NOMO-1 (cell line): Measurements from ENCODE around the gene STPG1.
"Not testable (repeated sequence)": the region's sequence is repeated elsewhere in the genome, so short reads cannot be mapped to it uniquely, and the experiment has no call there.

ENCODE experiments used
- DNase-seq, 2 experiments: peaks; one replicate each; lab custom pipeline; 2025; ENCODE audit not compliant: unreplicated experiment in 2 of 2; lab: John Stamatoyannopoulos, UW

STPG1 gene, protein sequence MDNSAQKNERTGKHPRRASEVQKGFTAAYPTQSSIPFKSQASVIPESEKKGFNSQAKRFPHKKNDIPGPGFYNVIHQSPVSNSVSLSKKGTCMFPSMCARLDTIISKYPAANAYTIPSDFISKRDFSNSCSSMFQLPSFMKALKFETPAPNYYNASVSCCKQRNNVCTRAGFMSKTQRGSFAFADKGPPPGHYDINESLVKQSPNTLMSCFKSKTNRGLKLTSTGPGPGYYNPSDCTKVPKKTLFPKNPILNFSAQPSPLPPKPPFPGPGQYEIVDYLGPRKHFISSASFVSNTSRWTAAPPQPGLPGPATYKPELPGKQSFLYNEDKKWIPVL

DNA sequence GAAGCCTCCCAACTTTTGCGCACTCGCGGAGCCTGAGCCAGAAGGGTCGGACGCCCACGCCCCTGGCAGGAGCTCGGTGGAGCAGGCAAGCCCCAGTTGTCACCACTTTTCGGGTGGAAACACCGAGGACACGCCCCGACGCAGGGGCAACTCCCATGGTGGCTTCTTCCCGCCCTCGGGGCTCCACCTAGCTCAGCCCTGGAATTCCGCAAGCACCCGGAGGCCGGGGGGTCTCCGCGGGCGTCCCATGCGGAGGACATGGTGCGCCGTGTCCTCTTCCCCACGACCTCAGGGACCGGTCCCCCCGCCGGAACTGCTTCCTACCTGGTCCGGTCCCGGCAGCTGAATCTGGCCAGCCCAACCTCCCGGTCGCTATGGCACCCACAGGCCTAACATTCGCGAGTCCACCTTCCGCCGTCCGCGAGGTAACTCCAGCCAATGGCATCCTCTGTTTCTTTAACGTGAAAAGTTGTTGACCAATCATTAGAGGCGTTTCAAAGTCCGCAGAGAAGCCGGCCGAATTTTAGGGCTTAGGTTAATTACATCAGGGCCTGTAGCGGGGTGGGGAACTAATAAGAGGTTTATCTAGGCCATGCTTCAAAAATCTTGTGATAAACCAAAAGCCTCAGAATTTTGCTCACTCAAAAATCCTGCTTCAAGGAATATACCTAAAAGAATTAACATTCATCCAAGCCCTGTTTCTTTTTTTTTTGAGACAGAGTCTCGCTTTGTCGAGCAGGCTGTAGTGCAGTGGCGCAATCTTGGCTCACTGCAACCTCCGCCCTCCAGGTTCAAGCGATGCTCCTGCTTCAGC is at the start of gene STPG1:
Gene STPG1 (minus strand): TSS at position 433 of the 814 bp plus-strand sequence. CDS start 12,394 bp downstream, outside the sequence.
- peak; percentile 85 to 91 for DNase-seq

- not testable (repeated sequence) for DNase-seq
Measured at GRCh38 chr1:24462128-24462527, 48.5 kb upstream of the STPG1 start.

- DNase-seq, result no peak
Measured at GRCh38 chr1:24459551-24460266, 46.1 kb upstream of the STPG1 start.

- no peak for DNase-seq
Measured at GRCh38 chr1:24457866-24458265, 44.3 kb upstream of the STPG1 start.

DNA sequence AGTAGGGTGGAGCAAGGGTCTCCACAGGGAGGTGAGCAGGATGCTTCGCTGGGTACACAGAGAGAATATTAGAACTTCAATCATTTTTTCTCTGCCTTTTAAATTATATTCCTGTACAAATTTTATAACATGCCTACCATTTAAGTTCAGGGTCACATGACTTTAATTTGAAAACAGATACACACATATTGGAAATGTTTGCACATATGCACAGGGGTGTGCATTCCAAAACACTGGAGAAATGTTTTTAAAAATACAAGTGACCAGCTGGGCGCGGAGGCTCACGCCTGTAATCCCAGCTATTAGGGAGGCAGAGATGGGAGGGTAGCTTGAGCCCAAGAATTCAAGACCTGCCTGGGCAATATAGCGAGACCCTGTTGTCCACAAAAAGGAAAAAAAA is 41.7 kb upstream of the STPG1 start:
- DNase-seq, result no peak

- DNase-seq, result peak; percentile 29 to 51
Measured at GRCh38 chr1:24454673-24455072, 41.1 kb upstream of the STPG1 start.

GRCh38 chr1:24452922-24453485 is 39.4 kb upstream of the STPG1 start:
- DNase-seq, result no peak

DNA sequence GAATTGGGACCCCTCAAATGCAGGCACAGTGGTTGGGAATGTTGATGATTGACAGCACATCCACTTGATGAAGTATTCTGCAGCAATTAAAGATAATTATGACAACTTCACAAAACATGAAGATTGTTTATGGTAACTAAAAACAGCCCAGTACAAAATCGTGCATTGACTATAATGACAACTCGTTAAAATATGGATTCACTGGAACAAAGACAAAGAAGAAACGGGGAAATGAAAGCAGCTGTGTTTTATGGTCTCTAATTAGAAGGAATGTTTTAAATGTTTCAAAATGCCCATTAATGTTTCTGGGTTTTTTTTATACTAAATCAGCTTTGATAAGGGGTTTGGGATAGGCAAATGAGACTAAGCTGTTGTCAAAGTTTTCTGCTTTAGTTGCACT is 38.2 kb upstream of the STPG1 start:
- DNase-seq, result peak in 1 of 2 experiments; percentile 47

DNA sequence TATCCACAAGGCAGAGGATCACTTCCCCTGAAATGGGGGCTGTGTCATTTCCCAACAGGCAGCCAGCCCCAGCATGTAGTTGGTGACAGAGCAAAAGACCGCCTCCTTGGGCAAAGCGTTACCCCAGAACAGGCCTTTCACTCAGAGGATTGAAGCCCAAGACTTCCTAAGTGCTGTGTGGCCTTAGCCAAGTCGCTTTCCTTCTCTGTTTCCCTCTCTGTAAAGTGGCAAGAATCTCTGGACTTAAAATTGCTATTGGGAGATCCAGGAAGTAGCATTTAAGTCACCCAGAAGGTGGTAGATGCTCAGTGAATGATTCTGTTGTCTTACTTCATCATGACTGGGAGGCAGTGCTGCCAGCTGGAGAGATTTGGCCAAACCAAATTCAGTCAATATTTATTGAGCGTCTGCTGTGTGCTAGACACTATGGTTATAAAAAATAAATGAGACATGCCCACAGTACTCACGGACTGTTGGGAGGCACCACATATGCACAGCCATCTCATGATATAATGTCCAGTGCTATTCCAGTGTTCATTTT is 37.3 kb upstream of the STPG1 start:
- DNase-seq, result no peak

GRCh38 chr1:24450316-24450715 is 36.7 kb upstream of the STPG1 start:
- DNase-seq, result no peak

GRCh38 chr1:24446446-24446845 is 32.9 kb upstream of the STPG1 start:
- DNase-seq, result not testable (repeated sequence)

DNA sequence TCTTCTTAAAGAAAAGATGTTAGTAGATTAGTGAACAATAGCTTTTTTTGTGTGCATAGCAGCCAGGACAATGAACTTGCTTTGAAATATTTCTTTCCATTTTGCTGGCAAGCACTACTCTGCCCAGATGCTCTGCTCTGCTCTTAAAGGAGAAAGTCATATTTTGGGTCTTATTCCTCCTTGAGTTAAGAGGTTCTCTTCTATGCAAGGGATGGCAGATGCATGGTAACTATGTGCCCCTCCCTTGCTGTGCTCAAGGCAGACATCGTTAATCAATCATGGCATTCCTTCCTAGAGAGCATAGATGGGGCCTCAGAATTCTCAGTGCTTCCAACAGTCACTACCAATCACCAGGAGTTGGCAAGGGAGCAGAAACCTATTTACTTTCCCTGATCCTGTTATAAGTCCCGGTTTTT is 29.7 kb upstream of the STPG1 start:
- no peak for DNase-seq

GRCh38 chr1:24442764-24443163 is 29.2 kb upstream of the STPG1 start:
- no peak for DNase-seq

DNA sequence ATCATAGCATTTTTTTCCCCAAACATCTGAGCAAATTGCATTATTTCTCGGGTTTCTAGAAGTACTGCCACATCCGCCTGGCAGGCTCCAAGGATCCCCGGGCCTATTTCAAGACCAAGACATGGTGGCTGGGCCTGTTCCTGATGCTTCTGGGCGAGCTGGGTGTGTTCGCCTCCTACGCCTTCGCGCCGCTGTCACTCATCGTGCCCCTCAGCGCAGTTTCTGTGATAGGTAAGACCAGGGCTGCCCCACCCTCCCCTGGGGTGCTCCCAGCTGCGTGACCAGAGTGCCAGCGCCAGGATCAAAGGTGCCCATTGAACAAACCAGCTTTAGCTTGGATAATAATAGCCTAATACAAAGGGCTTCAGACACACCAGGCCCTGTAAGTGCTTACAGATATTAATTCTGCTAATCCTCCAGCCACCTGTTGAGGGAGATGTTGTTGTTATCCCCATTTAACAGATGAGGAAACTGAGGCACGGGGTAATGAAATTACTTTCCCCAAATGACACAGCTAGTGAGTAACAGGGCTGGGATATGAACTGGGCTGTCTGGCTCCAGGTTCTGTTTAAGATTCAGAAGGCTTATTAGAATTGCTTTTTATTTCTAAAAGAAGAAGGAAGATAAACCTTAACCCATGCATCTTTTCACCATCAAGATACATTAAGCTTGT is 28.6 kb upstream of the STPG1 start:
- no peak for DNase-seq

DNA sequence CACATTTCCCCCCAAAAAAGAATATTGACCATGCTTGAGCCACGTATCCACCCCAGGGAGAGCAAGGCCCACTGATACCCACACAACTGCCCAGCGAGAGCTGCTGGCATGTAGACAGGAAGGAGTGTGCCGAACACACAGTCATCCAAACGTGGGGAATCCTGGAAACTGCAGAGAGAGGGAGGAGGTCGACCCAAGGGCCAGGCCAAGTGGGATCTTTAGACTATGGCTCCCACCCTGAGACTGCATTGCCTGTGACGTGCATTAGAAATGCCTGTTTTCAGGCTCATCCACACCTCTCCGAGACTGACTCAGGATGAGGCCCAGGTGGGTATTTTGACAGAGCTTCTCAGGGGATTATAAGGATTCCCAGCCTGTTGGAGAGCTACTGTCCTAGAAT is 27.9 kb upstream of the STPG1 start:
- DNase-seq, result no peak

DNA sequence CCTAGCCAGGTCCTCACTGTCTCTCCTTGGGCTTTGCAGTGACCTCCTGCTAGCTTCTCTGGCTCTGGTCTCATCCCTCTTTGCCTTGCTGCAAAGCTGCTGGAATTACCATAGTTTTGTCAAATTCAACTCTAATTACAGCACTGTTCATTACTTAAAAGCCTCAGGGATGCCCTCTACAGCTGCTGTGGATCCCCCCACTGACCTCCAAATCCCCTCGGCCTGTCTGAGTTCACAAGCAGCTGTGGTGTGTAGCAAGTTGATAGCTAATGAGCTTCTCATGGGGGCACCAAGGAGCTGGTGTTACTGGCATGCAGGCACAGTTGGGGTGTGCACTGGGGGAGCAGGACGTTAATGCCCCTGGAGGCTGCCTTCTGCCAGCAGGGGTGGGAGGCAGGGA is 26.9 kb upstream of the STPG1 start:
- no peak for DNase-seq

DNA sequence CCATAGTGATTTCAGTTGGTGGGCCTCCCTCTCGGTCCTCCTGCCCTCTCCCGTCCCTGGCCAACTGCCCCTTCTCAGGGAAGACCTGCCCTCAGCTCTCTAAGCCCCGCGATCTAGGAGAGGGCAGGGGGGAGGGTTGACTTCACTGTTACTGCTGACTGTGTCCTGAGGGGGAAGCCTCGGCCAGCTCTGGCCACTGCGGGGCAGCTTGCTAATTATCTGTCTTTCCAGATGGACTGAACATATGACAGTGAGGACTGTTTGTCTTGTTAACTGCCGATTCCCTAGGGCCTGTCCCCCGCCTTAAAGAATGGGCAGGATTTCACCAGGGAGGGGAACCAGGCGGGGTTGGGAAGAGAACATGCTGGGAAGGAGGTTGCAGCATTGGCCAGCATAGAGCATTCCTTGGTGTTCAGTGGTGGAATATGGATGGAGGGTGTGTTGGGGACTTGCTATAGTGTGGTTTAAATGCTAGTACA is 24.9 kb upstream of the STPG1 start:
- DNase-seq, result no peak

DNA sequence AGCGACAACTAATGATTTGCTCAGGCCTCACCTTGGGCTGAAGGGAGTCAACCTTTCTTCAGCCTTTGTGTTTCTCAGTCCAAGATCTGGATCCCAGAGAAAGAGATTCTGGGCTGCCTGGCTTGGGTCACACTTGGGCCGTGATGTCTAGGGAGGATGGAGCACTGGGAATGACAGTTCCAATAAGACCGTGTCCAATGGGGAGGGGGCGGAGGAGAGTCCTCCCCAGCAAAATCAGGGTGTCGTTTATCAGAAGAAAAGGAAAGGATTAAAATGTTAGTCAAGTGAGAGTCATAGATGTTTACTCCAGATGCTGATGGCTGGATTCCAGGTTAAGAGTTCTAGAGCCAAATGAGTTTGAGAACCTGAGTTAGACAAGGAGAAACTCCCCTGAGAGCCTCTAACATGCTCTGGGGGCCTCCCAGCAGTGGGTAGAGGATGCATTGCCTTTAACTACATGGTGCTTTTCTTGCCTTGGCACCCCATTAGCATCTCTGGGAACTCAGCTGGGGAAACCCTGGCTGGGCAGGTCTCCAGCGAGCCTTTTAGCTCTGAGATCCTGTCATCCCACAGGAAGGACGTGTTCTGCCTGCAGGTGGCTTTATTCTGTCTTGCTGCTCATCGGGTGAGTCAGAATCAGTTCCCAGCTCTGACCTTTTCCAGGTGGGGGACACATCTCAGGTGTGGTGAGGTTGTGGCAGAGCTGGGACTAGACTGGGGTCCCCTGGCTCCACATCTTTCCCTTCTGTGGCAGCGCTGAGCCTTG is 24.2 kb upstream of the STPG1 start:
- DNase-seq, result no peak

DNA sequence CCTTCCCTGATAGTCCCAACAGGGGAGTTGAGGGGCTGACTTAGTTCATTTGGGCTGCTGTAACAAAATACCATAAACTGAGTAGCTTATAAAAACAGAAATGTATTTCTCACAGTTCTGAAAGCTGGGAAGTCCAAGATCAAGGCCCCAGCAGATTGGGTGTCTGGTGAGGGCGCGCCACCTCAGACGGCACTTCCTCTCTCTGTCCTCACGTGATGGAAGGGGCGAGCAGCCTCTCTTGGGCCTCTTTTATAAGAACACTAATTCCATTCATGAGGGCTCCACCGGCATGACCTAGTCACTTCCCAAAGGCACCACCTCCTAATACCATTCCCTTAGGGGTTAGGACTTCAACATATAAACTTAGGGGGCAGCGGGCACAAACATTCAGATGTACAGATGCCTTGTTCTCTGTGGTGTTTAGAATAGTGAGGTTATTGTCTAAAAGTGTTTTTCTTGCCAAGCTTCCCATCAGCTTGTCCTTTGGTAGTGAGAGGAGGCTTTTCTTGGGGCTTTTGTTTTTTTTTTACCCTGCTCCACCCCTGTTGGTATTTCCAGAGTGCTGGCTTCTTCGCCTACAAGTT is 22.3 kb upstream of the STPG1 start:
- DNase-seq, result no peak
